ENCODE measurements around the gene ABCC2. TPM values are rescaled to one million over a fixed set of nuclear protein-coding genes. Genes with fewer than 3 reads are reported as not detected.
A peak's percentile ranks its signal among the peaks of the same experiment; 100 is the strongest.

The ABCC2 gene
- total and polyA plus RNA-seq, 12 donors = 0.05 to 1.0 (median 0.30) TPM

GRCh38 chr10:99787311-99787710, 4.9 kb downstream of the ABCC2 start:
- Histone ChIP-seq H3K9me3 (peaks cover 0 to 4% (median 0%) of the 10 kb centered on the region in 11 donors), H3K27me3 (no peaks in the 10 kb centered on the region), H3K4me3 (no peak overlapping the region), H3K36me3 (no peaks in the 10 kb centered on the region), H3K27ac (no peak overlapping the region), H3K4me1 (peaks cover 0 to 5% (median 0%) of the 10 kb centered on the region in 9 donors)
- 85 to 91% methylated on average over 5 of the region's 5 CpGs for WGBS, 2 donors
- intact Hi-C loops (cut with DNase I) = no loop called here
- TF ChIP-seq CTCF (IDR thresholded peaks at IDR 0.05) = no peak
- no peak for ATAC-seq
- DNase-seq = no peak

- H3K36me3 ChIP-seq = no peaks in the 10 kb centered on the region
- TF ChIP-seq CTCF (IDR thresholded peaks at IDR 0.05) = no peak
- WGBS, 2 donors = 91 to 93% methylated on average over 7 of the region's 7 CpGs
- peaks cover 0 to 5% (median 0%) of the 10 kb centered on the region in 9 donors for H3K4me1 ChIP-seq
- H3K9me3 ChIP-seq = peaks cover 0 to 4% (median 0%) of the 10 kb centered on the region in 11 donors
- no peaks in the 10 kb centered on the region for H3K27me3 ChIP-seq
- H3K4me3 ChIP-seq = no peak overlapping the region
- peak overlapping the region in 4 of 10 donors; percentile 29 to 55 (median 36) for H3K27ac ChIP-seq
- ATAC-seq = no peak
- DNase-seq = no peak
- intact Hi-C loops (cut with DNase I) = no loop called here
Measured at GRCh38 chr10:99787782-99788445, 5.5 kb downstream of the ABCC2 start.

- Histone ChIP-seq H3K4me3 (no peak overlapping the region), H3K36me3 (no peaks in the 10 kb centered on the region), H3K4me1 (peaks cover 0 to 5% (median 0%) of the 10 kb centered on the region in 9 donors), H3K27ac (peak overlapping the region in 5 of 10 donors; percentile 31 to 67 (median 40)), H3K27me3 (no peaks in the 10 kb centered on the region), H3K9me3 (peaks cover 0 to 4% (median 0%) of the 10 kb centered on the region in 11 donors)
- ATAC-seq (peak; percentile 69 to 87 (median 78)), DNase-seq (peak in 1 of 2 donors; percentile 32)
- WGBS, 2 donors = 75 to 90% methylated on average over 6 of the region's 6 CpGs
- intact Hi-C loops (cut with DNase I) = no loop called here
- no peak for TF ChIP-seq CTCF (IDR thresholded peaks at IDR 0.05)
Measured at GRCh38 chr10:99788598-99789256, 6.3 kb downstream of the ABCC2 start.

GRCh38 chr10:99791831-99792230, 9.4 kb downstream of the ABCC2 start:
- no peak for ATAC-seq
- Histone ChIP-seq H3K27me3 (no peaks in the 10 kb centered on the region), H3K4me1 (peaks cover 0 to 5% (median 0%) of the 10 kb centered on the region in 9 donors), H3K4me3 (no peak overlapping the region), H3K9me3 (peaks cover 0 to 4% (median 0%) of the 10 kb centered on the region in 11 donors), H3K27ac (no peak overlapping the region), H3K36me3 (no peaks in the 10 kb centered on the region)
- 90 to 92% methylated on average over 3 of the region's 3 CpGs for WGBS, 2 donors
- intact Hi-C loops (cut with DNase I) = no loop called here
- TF ChIP-seq CTCF (IDR thresholded peaks at IDR 0.05) = no peak
- no peak for DNase-seq
